ENCODE results near the gene ANKIB1. TPM values are rescaled to one million over a fixed set of nuclear protein-coding genes. Genes with fewer than 3 reads are reported as not detected.

Gene ANKIB1
- total RNA-seq, 1 experiment from 2014 or later: 11.1 TPM

DNA sequence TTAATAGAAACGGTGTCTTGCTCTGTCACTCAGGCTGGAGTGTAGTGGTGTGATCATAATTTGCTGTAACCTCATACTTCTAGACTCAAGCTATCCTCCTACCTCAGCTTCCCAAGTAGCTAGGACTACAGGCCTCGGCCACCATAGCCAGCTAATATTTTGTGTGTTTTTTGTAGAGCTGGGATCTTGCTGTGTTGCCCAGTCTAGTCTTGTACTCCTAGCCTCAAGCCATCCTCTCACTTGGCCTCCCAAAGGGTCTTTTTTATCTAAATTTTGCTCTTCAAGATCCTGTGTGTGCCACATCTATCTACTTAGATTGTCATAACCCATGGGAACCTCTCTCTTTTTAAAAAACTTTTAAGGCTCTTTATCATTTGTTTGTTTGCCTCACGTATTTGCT lies 50.5 kb downstream of the ANKIB1 start:
- DNase-seq: no peak
- 0 out of 2 replicates have a peak, but pooled peaks cover 2% of the 10 kb centered on the region for H3K36me3 ChIP-seq
- H3K9me3 ChIP-seq: no peaks in the 10 kb centered on the region
- no peak overlapping the region for H3K4me3 ChIP-seq
- H3K27me3 ChIP-seq: no peaks in the 10 kb centered on the region

DNA sequence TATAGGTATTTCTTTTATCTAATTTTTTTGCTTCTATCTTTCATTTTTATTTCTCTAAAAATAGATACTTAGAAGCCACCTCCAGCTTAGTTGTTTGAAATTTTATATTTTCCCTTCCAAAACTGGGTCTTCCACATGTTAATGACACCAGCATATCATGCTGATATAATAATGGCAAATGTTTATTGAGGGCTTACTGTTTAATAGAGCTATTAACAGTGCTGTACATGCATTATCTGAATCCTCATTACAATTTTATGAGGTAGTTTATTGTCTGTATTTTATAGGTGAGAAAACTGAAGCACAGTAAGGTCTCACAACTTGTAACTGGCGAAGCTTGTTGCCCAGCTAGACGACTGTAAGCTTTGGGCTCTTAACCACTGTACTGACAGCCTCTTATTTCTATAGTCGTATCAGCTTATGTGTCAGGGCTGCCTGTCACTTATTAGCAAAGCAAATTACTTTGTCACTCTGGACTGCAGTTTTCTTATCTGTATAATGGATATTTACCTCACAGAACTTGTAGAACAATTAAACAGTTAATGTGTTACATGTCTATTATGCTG lies 51.2 kb downstream of the ANKIB1 start:
- H3K27me3 ChIP-seq: no peaks in the 10 kb centered on the region
- 0 out of 2 replicates have a peak, but pooled peaks cover 2% of the 10 kb centered on the region for H3K36me3 ChIP-seq
- H3K4me3 ChIP-seq: no peak overlapping the region
- no peaks in the 10 kb centered on the region for H3K9me3 ChIP-seq
- DNase-seq: no peak

DNA sequence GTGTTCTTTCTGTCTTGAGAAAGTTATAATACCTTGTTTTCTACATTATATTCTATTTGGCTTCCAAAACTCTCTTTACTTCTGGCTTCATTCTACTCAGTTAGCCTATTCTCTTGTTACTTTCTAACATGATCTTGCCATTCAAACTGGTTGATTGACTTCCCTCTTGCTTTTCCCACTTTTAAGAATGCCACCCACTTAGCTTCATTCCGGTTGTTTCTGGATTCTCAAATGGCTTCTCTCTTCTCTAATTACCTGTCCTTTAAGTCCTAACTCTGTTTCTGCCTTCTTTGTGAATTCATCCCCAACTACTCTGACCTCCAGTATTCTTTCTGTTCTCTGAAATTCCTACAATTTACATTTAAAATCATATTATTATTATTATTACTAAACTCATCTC lies 52.0 kb downstream of the ANKIB1 start:
- Histone ChIP-seq H3K4me3 (no peak overlapping the region), H3K9me3 (no peaks in the 10 kb centered on the region), H3K27me3 (no peaks in the 10 kb centered on the region), H3K36me3 (0 out of 2 replicates have a peak, but pooled peaks cover 2% of the 10 kb centered on the region)
- no peak for DNase-seq

DNA sequence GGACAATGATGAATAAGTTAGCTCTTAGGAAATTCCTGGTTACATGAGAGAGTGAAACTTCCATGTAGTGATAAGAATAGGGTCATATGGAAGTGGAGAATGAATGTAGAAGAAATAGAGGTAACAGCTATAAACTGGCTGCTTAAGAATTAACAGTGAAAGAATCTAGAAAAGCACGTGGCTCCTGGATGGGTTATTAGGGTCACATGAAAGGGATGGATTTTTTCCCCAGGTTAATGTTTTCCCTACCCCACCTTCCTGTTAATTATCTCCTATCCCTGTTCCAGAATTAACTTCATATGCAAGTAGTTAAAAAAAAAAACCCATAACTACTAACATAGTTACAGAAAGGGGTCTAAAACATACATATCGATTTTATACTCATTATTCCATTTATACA lies 58.0 kb downstream of the ANKIB1 start:
- no peaks in the 10 kb centered on the region for H3K27me3 ChIP-seq
- no peak for DNase-seq
- H3K9me3 ChIP-seq: no peaks in the 10 kb centered on the region
- no peaks in the 10 kb centered on the region for H3K36me3 ChIP-seq
- no peak overlapping the region for H3K4me3 ChIP-seq

DNA sequence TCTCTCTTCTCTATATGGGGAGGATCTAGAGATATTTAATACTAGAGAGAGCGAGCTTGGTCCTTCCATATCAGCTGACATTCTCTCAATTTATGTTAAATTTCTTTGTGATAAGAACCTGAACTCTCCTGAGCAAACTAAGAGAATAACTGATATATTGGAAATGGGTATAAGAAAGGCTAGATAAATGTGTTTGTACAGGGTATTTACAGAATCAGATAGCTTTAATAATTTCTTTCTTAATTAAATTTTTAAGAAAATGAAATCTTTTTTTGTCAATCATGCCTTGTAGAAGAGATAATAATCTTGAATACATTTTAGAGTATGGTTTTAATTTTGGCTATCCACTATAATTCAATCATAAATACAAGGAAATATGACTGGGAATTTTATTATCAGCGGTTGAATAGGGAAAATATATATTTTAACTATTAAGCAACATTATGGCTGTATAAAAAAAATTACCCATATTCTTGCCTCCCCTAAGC lies 58.7 kb downstream of the ANKIB1 start:
- Histone ChIP-seq H3K9me3 (no peaks in the 10 kb centered on the region), H3K36me3 (no peaks in the 10 kb centered on the region), H3K27me3 (no peaks in the 10 kb centered on the region), H3K4me3 (no peak overlapping the region)
- DNase-seq: no peak

DNA sequence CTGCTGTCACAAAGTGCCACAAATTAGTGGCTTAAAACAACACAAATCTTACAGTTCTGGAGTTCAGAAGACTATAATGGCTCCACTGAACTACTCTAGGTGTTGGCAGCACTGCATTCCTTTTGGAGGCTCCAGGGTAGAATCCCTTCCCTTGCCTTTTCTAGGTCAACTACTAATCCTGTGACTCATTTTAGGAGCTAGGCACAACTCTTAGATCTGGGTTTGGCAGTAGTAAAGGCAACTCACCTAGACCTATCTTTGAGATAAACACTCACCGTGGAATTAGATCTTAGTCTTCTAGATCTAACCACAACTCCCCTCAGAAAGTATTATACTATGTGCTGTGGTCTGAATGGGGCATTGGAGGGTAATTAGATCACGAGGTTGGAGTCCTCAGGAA lies 60.4 kb downstream of the ANKIB1 start:
- Histone ChIP-seq H3K27me3 (no peaks in the 10 kb centered on the region), H3K36me3 (no peaks in the 10 kb centered on the region), H3K4me3 (no peak overlapping the region), H3K9me3 (no peaks in the 10 kb centered on the region)
- no peak for DNase-seq

DNA sequence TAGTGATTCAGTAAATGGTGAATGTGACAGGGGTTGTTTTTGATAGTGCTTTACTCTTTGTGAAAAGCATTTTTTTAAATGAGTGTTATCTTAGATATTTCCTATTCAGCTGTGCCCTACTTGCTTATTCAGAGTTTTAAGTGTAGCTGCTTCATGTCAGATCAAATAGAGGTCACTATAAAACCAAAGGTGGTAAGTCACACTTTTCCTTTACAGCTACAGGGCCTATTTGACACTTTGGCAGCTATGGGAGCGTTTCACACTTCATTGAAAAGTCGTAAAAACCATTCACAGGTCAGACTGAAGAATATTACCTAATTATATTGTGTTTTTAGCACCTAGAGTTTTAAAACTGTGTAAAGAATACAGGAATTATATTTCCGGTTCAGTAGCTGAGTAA lies 67.3 kb downstream of the ANKIB1 start:
- no peaks in the 10 kb centered on the region for H3K27me3 ChIP-seq
- no peaks in the 10 kb centered on the region for H3K36me3 ChIP-seq
- no peaks in the 10 kb centered on the region for H3K9me3 ChIP-seq
- DNase-seq: no peak
- H3K4me3 ChIP-seq: no peak overlapping the region

DNA sequence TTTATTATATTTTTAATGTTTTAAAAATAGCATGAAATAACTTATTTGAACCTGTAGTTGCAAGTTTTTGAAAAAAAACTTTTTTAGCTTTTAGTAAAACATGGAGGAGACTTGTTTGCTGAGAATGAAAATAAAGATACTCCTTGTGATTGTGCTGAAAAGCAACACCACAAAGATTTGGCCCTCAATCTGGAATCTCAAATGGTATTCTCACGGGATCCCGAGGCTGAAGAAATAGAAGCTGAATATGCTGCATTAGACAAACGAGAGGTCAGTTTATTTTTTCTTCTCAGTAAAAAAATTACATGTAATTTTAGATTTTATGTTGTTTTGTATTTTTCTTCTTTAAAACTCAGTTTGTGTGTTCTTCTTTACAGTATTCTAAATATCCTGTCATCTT lies 73.5 kb downstream of the ANKIB1 start:
- no peaks in the 10 kb centered on the region for H3K9me3 ChIP-seq
- no peak overlapping the region for H3K4me3 ChIP-seq
- H3K27me3 ChIP-seq: no peaks in the 10 kb centered on the region
- no peaks in the 10 kb centered on the region for H3K36me3 ChIP-seq
- DNase-seq: no peak

DNA sequence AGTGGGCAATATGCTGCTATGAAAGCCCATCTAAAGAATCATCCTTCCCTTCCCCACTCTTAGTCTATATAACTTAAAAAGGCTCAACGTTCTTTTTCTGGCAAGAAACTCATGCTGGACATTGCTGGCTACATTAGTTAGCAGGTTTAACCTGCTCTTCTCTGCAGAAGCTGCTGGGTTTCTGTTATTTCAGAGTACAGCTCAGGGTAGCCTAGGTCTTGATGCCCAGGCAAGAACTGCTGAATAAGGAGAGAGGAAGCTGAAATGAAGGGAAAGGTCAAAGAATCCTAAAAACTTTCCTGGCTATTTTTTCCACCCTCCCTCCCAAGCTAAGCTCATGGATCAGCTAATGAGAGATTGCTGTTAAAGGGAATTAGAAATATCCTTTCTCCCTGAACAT lies 79.4 kb downstream of the ANKIB1 start:
- H3K36me3 ChIP-seq: no peaks in the 10 kb centered on the region

DNA sequence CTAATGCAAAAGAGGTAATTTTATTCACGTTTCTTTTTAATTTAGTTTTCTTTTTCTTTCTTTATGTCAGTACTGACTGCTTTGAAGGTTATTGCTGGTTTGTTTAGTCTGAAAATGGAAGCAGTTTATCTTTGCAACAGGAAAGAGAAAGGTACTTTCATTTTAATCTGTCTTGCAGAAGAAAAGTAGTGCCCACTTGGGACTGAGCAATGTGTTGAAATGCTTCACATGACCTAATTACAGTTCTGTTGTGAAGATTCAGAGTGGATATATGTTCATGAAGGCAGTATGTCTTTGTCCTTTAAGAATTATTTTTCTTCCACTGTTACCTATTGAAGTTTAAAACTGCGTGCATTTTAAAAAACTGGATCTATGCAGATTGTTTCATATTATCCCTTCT lies 80.1 kb downstream of the ANKIB1 start:
- Histone ChIP-seq H3K27me3 (no peaks in the 10 kb centered on the region), H3K36me3 (no peaks in the 10 kb centered on the region), H3K9me3 (no peaks in the 10 kb centered on the region), H3K4me3 (no peak overlapping the region)
- no peak for DNase-seq

More for the DNA sequence above, 79.4 kb downstream of the ANKIB1 start:
- no peak overlapping the region for H3K4me3 ChIP-seq
- H3K27me3 ChIP-seq: no peaks in the 10 kb centered on the region
- no peaks in the 10 kb centered on the region for H3K9me3 ChIP-seq
- no peak for DNase-seq

DNA sequence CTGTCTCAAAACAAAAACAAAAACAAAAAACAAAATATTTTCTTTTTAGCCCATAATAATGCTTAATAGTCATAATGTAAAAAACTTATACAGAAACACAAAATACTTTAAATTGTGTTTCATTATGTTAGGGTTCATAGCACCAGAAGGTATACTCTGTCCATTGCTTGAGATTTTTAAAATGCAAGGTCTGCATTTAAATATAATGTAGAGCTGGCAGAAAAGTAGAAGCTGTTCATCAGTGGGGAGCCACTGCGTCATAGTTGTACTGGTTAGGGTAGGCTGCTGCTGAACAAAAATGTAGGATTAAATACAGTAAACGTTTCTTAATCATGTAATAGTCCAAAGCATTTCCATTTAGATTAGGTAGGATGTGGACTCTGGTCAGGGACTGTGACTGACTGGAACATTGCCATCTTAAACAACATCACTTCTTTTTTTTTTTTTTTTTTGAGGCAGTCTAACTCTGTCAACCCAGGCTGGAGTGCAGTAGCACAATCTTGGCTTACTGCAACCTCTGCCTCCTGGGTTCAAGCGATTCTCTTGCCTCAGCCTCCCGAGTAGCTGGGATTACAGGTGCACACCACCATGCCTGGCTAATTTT lies 85.2 kb downstream of the ANKIB1 start:
- no peaks in the 10 kb centered on the region for H3K36me3 ChIP-seq
- H3K9me3 ChIP-seq: no peaks in the 10 kb centered on the region; the same call in 1 of the 2 replicates
- H3K27me3 ChIP-seq: no peaks in the 10 kb centered on the region
- DNase-seq: no peak
- H3K4me3 ChIP-seq: no peak overlapping the region

DNA sequence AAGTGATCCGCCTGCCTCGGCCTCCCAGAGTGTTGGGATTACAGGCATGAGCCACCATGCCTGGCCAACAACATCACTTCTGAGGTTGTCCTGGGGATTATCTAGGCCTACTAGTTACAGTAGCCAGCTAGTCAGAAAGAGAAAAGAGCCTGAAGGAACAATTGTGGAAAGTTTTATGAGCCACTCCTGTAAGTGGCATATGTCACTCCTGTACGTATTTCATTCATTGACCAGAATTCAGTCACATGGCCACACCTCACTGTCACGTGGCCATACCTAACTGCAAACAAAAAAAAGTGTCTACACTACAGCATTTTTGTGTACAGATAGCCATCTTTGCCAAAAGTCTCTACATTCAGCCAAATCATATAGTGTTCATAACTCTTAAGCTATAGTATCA lies 85.7 kb downstream of the ANKIB1 start:
- Histone ChIP-seq H3K27me3 (no peaks in the 10 kb centered on the region), H3K9me3 (no peaks in the 10 kb centered on the region; the same call in 1 of the 2 replicates), H3K36me3 (no peaks in the 10 kb centered on the region), H3K4me3 (no peak overlapping the region)
- no peak for DNase-seq

DNA sequence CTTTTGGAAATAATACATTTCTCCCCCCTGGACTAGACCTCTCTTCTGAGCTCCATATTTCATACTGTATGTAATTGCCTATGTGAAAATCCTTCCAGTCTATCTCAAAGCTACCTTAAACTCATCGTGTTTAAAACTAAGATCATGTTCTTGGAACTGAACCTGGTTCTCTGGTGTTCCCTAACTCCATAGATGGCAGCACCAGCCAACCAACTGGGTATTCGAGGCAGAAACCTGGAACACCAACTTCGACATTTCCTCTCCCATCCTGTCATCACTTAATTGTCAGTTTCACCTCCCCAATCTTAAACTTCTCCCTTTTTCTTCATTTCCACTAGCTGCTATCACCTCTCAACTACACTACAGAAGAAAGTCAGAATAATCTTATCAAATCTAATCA lies 87.0 kb downstream of the ANKIB1 start:
- Histone ChIP-seq H3K9me3 (no peaks in the 10 kb centered on the region; the same call in 1 of the 2 replicates), H3K27me3 (no peaks in the 10 kb centered on the region), H3K4me3 (no peak overlapping the region), H3K36me3 (no peaks in the 10 kb centered on the region)
- DNase-seq: no peak

DNA sequence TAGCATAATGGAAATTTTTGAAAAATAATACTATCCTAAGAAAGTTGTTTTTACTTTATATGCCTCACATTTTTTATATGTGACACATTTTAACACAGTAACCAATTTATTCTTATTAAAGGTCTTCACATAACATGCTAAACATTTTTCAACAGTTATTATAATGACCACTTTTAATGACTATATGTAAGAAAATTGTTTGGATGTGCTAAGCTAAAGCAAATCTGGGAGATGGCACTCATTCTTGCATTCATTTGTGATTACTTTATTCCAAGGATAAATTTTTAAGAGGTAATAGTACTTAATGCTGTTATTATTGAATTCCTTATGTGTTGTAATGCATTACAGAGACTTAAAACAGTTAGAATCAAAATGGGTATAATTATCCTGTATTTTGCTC lies 88.1 kb downstream of the ANKIB1 start:
- no peaks in the 10 kb centered on the region for H3K27me3 ChIP-seq
- H3K9me3 ChIP-seq: no peaks in the 10 kb centered on the region; the same call in 1 of the 2 replicates
- no peaks in the 10 kb centered on the region for H3K36me3 ChIP-seq
- H3K4me3 ChIP-seq: no peak overlapping the region
- DNase-seq: no peak

DNA sequence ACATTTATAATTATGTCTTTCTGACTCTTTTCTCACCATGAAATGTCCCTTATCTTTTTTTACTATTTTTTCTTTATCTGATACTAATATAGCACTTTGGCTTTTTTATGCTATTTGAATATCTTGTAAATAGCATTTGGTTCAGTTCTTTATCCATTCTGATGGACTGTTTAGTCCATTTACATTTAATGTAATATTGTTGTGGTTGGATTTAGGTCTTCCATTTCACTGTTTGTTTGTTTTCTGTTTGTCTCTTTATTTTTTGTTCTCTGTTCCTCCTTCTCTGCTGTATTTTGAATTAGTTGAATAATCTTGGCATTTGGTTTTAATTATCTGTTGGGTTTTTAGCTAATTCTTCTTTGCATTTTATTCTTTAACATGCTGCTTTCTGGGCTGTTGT lies 89.8 kb downstream of the ANKIB1 start:
- H3K4me3 ChIP-seq: no peak overlapping the region
- H3K27me3 ChIP-seq: no peaks in the 10 kb centered on the region
- H3K9me3 ChIP-seq: no peaks in the 10 kb centered on the region; the same call in 1 of the 2 replicates
- no peaks in the 10 kb centered on the region for H3K36me3 ChIP-seq
- DNase-seq: no peak

DNA sequence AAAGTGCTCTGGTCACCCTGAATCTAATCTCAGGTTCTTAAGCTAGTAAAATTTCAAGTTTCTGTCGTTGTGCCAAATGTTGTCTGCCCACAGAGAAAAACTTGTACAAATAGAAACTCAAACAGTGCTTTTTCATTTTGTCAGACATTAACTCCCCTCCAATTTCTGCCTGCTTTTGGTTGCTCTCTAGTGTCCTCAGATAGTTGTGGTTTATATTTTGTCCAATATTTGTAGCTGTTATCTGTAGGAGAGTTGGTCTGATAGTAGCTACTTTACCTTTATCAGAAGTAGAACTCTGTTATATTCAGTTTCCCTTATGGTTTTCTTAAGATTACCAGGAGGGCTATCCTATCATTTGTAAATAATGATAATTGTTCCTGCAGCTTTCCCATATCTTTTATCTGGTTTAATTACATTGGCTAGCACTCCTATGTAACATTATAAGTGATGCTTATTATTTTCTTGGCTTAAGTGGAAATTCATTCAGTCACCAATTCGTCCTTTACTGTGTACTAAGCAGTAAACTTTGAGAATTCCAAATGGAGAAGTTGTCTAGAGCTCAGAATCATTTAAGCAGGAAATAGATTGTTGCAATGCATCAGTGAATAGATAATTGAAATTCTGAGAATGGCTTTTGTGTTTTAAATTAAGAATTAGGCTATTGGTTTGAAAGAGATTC lies 91.0 kb downstream of the ANKIB1 start:
- DNase-seq: no peak
- H3K27me3 ChIP-seq: no peaks in the 10 kb centered on the region
- no peaks in the 10 kb centered on the region for H3K36me3 ChIP-seq

DNA sequence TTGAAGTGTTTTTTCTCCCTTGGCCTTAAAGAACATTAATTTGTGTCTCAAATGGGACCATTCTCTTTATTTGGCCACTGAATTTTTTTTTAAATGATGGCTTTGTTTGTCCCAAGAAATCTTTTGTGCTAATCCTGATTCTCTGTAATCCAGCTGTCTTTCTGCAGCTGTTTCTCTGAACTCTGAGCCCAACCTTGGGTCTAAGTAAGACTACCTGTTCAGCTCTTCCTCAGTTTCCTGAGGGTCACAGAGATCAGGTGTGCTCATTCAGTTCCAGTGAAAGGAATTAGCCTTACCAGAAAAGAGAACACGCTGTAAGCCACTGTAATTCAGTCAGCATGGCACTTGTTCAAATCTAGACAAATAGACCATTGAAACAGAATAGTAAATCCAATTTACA lies 94.2 kb downstream of the ANKIB1 start:
- Histone ChIP-seq H3K4me3 (no peak overlapping the region), H3K27me3 (no peaks in the 10 kb centered on the region), H3K9me3 (no peaks in the 10 kb centered on the region; the same call in 1 of the 2 replicates), H3K36me3 (no peaks in the 10 kb centered on the region; the same call in 1 of the 2 replicates)
- no peak for DNase-seq

More for the DNA sequence above, 91.0 kb downstream of the ANKIB1 start:
- no peak overlapping the region for H3K4me3 ChIP-seq
- no peaks in the 10 kb centered on the region; the same call in 1 of the 2 replicates for H3K9me3 ChIP-seq

DNA sequence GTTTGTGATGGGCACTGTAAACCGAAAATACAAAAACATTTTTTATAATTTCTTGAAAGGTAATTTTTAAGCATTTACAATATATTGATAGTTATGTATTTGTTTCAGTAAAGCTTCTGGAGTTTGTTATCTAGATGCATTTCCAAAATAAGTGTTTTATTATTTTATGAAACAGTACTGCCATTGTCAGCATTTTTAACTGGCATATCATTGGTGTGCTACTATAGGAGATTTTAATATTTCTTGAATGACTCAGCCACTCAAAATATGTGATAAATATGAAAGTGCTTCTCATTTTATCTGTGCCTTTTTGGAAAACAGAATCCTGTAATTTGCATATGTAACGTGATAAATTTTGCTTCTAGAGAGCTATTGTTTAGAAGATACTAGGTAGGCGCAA lies 97.9 kb downstream of the ANKIB1 start:
- Histone ChIP-seq H3K36me3 (no peaks in the 10 kb centered on the region; the same call in 1 of the 2 replicates), H3K4me3 (no peak overlapping the region), H3K27me3 (no peaks in the 10 kb centered on the region), H3K9me3 (no peaks in the 10 kb centered on the region)
- no peak for DNase-seq

Measured in MG63 (cell line).